HEK293 (cell line): ENCODE data around the gene FAN1.

Experiments used
- CTCF ChIA-PET: fragments of 350-600 bp; formaldehyde crosslinking; extraction: SDS; loops from one replicate; lab custom pipeline; 2021; ENCODE audit warnings: antibody characterized with exemption; lab: Yijun Ruan, JAX
- POLR2A ChIA-PET: fragments of 300-600 bp; formaldehyde crosslinking; extraction: SDS; loops from one replicate; lab custom pipeline; 2020; ENCODE audit warnings: antibody characterized with exemption, inconsistent platforms; lab: Yijun Ruan, JAX
- H3K27ac ChIP-seq: fragments of 200-500 bp; sonication (Bioruptor generic); 2 replicates; pipeline ENCODE4 v1.5.1; 2014; ENCODE audit warnings: low read depth, low read length, control low read depth, inconsistent platforms; ENCODE audit errors: extremely low read depth
- H3K36me3 ChIP-seq, 2 experiments: fragments of 200-500 bp in 1 of 2; sonication (Bioruptor generic) in 1 of 2; 1 replicate in 1 of 2; 2 replicates in 1 of 2; pipeline ENCODE4 v1.5.1; 2014 to 2017; ENCODE audit warnings: inconsistent platforms in 2 of 2, low read length in 2 of 2; ENCODE audit not compliant: control insufficient read depth in 2 of 2, insufficient read depth in 1 of 2
- H3K4me1 ChIP-seq: fragments of 200-500 bp; sonication (Bioruptor generic); 2 replicates; pipeline ENCODE4 v1.5.1; 2014; ENCODE audit warnings: mild to moderate bottlenecking, low read length, inconsistent platforms; ENCODE audit not compliant: control insufficient read depth, insufficient read depth
- H3K4me3 ChIP-seq: 2 replicates; pipeline ENCODE4 v1.5.1; 2011; ENCODE audit warnings: low read depth, mild to moderate bottlenecking, control low read depth, low read length, moderate library complexity
- H3K9me3 ChIP-seq: fragments of 200-500 bp; sonication (Bioruptor generic); 2 replicates; pipeline ENCODE4 v1.5.1; 2014; ENCODE audit warnings: low read depth, low read length, inconsistent platforms; ENCODE audit not compliant: control insufficient read depth, insufficient read depth
- GLIS1 ChIP-seq: fragments of 450-650 bp; formaldehyde crosslinking; IDR thresholded peaks from 2 replicates; pipeline ENCODE4 v1.5.1; 2016; ENCODE audit warnings: missing biosample characterization, missing genetic modification characterization
- MEIS1 ChIP-seq: sonication (generic); formaldehyde crosslinking; IDR thresholded peaks from 2 replicates; pipeline ENCODE4 v1.8.1; 2022; ENCODE audit warnings: missing genetic modification reagents, mild to moderate bottlenecking, borderline replicate concordance
- PRDM1 ChIP-seq: fragments of 450-650 bp; formaldehyde crosslinking; IDR thresholded peaks from 2 replicates; pipeline ENCODE4; 2016; ENCODE audit warnings: missing biosample characterization, missing genetic modification characterization
- SP3 ChIP-seq: fragments of 450-650 bp; formaldehyde crosslinking; IDR thresholded peaks from 2 replicates; pipeline ENCODE4 v1.5.1; 2016; ENCODE audit warnings: missing biosample characterization, missing genetic modification characterization
- TRIM28 ChIP-seq: IDR thresholded peaks from 2 replicates; pipeline ENCODE4 v1.6.1; 2011; ENCODE audit warnings: low read length, control low read depth, borderline replicate concordance
- WT1 ChIP-seq: fragments of 450-650 bp; formaldehyde crosslinking; IDR thresholded peaks from 2 replicates; pipeline ENCODE4 v1.5.1; 2016; ENCODE audit warnings: missing biosample characterization, missing genetic modification characterization
- YY1 ChIP-seq: fragments of 450-650 bp; formaldehyde crosslinking; IDR thresholded peaks from 2 replicates; pipeline ENCODE4 v1.5.1; 2018; ENCODE audit warnings: missing biosample characterization, missing genetic modification characterization
- ZBTB1 ChIP-seq: fragments of 450-650 bp; formaldehyde crosslinking; IDR thresholded peaks from 2 replicates; pipeline ENCODE4 v1.5.1; 2016; ENCODE audit warnings: missing biosample characterization, missing genetic modification characterization
- ZEB2 ChIP-seq: fragments of 450-650 bp; formaldehyde crosslinking; IDR thresholded peaks from 2 replicates; pipeline ENCODE4 v1.5.1; 2016; ENCODE audit warnings: missing biosample characterization, missing genetic modification characterization
- ZNF157 ChIP-seq: fragments of 450-650 bp; formaldehyde crosslinking; IDR thresholded peaks from 2 replicates; pipeline ENCODE4 v1.5.1; 2016; ENCODE audit warnings: missing biosample characterization, missing genetic modification characterization
- ZNF214 ChIP-seq: fragments of 450-650 bp; formaldehyde crosslinking; IDR thresholded peaks from 2 replicates; pipeline ENCODE4 v1.5.1; 2017; ENCODE audit warnings: missing biosample characterization, mild to moderate bottlenecking, missing genetic modification characterization, borderline replicate concordance
- ZNF404 ChIP-seq: fragments of 450-650 bp; formaldehyde crosslinking; IDR thresholded peaks from 2 replicates; pipeline ENCODE4 v1.5.1; 2017; ENCODE audit warnings: missing biosample characterization, missing genetic modification characterization
- ZNF426 ChIP-seq: fragments of 450-650 bp; formaldehyde crosslinking; IDR thresholded peaks from 2 replicates; pipeline ENCODE4 v1.5.1; 2017; ENCODE audit warnings: missing biosample characterization, missing genetic modification characterization, mild to moderate bottlenecking, inconsistent platforms, moderate library complexity
- ZNF433 ChIP-seq: fragments of 450-650 bp; formaldehyde crosslinking; IDR thresholded peaks from 2 replicates; pipeline ENCODE4 v1.5.1; 2016; ENCODE audit warnings: missing biosample characterization, missing genetic modification characterization, low read depth
- ZNF623 ChIP-seq: fragments of 450-650 bp; formaldehyde crosslinking; IDR thresholded peaks from 2 replicates; pipeline ENCODE4 v1.5.1; 2016; ENCODE audit warnings: missing biosample characterization, missing genetic modification characterization
- ZNF76 ChIP-seq: fragments of 450-650 bp; formaldehyde crosslinking; IDR thresholded peaks from 2 replicates; pipeline ENCODE4; 2016; ENCODE audit warnings: low read depth, missing biosample characterization, missing genetic modification characterization, borderline replicate concordance
- TF ChIP-seq, protein P1 (sequence below): fragments of 450-650 bp; formaldehyde crosslinking; IDR thresholded peaks from 2 replicates; pipeline ENCODE4 v1.5.1; 2016; ENCODE audit warnings: missing biosample characterization, missing genetic modification characterization
- TF ChIP-seq, protein P2 (sequence below): fragments of 450-650 bp; formaldehyde crosslinking; IDR thresholded peaks from 2 replicates; pipeline ENCODE4 v1.5.1; 2017; ENCODE audit warnings: missing biosample characterization, missing genetic modification characterization
- TF ChIP-seq, protein P3 (sequence below): fragments of 450-650 bp; formaldehyde crosslinking; IDR thresholded peaks from 2 replicates; pipeline ENCODE4 v1.5.1; 2017; ENCODE audit warnings: missing biosample characterization, missing genetic modification characterization
- TF ChIP-seq, protein P4 (sequence below): fragments of 450-650 bp; IDR thresholded peaks from 2 replicates; pipeline ENCODE4 v1.5.1; 2018; ENCODE audit warnings: missing biosample characterization, missing genetic modification characterization
- TF ChIP-seq, protein P5 (sequence below): fragments of 450-650 bp; formaldehyde crosslinking; IDR thresholded peaks from 2 replicates; pipeline ENCODE4 v1.5.1; 2016; ENCODE audit warnings: missing biosample characterization, missing genetic modification characterization
- TF ChIP-seq, protein P6 (sequence below): fragments of 450-650 bp; formaldehyde crosslinking; IDR thresholded peaks from 2 replicates; pipeline ENCODE4 v1.5.1; 2016; ENCODE audit warnings: missing biosample characterization, missing genetic modification characterization

FAN1 gene

DNA sequence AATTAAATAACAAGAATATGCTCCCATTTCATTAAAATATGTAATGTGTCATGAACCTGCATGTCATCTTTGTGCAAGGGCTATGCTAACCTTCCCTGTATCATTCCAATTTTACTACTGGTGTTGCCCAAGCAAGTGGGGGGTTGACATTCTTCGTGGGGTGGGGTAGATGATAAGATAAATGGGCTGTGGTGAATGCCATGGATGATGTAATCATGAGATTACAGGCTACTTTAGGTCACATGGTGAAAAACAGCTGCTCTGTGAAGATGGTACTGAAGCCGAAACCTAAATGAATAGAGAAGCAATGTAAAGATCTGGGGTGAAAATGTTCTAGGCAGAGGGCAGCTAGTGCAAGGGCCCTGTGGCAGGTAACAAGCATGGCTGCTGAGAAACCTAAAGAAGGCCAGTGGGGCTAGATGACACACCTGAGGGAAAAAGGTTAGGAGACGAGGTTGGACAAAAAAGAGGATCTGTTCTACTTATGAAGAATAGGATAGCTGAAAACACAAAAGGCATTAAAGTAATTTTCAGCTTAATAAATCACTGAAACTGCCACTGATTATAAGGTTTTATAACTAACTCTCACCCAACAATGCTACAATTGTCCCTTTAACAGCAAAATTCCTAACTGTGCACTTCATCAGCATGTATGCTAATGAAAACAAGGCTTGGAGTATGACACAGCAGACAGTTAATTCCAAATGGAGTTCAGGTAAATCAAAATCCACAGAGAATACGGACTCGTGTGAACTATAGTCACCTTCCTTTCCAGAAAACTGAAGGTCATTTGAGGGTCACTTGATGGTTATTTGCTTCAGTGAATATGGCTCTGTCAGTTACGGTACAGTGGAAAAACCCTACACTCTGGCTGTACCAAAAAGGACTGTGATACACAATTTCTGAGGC lies 52.8 kb downstream of the FAN1 start:
- Histone ChIP-seq H3K4me1 (no peaks in the 10 kb centered on the region), H3K9me3 (no peaks in the 10 kb centered on the region), H3K4me3 (no peak overlapping the region), H3K36me3 (peaks cover 0 to 48% of the 10 kb centered on the region in 2 experiments; a peak in 2 of 3 replicates)
- CTCF ChIA-PET: no interaction called here
- TF ChIP-seq, protein P1, sequence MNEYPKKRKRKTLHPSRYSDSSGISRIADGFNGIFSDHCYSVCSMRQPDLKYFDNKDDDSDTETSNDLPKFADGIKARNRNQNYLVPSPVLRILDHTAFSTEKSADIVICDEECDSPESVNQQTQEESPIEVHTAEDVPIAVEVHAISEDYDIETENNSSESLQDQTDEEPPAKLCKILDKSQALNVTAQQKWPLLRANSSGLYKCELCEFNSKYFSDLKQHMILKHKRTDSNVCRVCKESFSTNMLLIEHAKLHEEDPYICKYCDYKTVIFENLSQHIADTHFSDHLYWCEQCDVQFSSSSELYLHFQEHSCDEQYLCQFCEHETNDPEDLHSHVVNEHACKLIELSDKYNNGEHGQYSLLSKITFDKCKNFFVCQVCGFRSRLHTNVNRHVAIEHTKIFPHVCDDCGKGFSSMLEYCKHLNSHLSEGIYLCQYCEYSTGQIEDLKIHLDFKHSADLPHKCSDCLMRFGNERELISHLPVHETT (tag by site-specific recombination): no peak
- TF ChIP-seq ZNF404 (no peak), WT1 (tag by site-specific recombination) (no peak), ZNF433 (tag by site-specific recombination) (no peak), ZNF76 (tag by site-specific recombination) (no peak), ZEB2 (no peak), ZNF426 (tag by site-specific recombination) (no peak), GLIS1 (peak; percentile 60), ZNF623 (tag by site-specific recombination) (peak; percentile 88)
- TF ChIP-seq, protein P2, sequence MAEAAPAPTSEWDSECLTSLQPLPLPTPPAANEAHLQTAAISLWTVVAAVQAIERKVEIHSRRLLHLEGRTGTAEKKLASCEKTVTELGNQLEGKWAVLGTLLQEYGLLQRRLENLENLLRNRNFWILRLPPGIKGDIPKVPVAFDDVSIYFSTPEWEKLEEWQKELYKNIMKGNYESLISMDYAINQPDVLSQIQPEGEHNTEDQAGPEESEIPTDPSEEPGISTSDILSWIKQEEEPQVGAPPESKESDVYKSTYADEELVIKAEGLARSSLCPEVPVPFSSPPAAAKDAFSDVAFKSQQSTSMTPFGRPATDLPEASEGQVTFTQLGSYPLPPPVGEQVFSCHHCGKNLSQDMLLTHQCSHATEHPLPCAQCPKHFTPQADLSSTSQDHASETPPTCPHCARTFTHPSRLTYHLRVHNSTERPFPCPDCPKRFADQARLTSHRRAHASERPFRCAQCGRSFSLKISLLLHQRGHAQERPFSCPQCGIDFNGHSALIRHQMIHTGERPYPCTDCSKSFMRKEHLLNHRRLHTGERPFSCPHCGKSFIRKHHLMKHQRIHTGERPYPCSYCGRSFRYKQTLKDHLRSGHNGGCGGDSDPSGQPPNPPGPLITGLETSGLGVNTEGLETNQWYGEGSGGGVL (tag by site-specific recombination): peak; percentile 30; the same call in 1 of the 2 replicates
- TF ChIP-seq, protein P3, sequence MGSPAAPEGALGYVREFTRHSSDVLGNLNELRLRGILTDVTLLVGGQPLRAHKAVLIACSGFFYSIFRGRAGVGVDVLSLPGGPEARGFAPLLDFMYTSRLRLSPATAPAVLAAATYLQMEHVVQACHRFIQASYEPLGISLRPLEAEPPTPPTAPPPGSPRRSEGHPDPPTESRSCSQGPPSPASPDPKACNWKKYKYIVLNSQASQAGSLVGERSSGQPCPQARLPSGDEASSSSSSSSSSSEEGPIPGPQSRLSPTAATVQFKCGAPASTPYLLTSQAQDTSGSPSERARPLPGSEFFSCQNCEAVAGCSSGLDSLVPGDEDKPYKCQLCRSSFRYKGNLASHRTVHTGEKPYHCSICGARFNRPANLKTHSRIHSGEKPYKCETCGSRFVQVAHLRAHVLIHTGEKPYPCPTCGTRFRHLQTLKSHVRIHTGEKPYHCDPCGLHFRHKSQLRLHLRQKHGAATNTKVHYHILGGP (tag by site-specific recombination): no peak
- TF ChIP-seq, all 188 proteins: peak for 3
- H3K27ac ChIP-seq: no peak overlapping the region
- POLR2A ChIA-PET: no interaction called here

DNA sequence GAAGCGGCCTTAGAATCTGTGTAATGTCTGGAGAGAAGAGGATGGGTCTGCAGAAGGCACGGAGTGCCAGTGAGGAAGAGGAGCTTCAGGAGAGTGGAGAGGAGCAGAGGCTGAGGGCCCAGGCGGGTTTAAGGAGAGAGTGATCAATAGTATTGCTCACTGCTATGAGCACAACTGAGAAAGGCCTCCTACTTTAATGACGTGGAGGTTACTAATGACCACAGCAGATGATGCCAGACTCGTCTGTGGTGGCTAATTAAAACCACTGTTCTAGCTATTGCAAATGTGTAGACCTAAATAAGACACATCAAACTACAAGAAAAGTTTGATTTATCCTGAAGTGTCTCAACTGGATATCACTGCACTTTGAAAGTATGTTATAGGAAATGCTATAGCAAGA lies 54.5 kb downstream of the FAN1 start:
- Histone ChIP-seq H3K9me3 (no peaks in the 10 kb centered on the region), H3K36me3 (peaks cover 0 to 33% of the 10 kb centered on the region in 2 experiments; a peak in 2 of 3 replicates), H3K27ac (no peak overlapping the region), H3K4me3 (no peak overlapping the region), H3K4me1 (no peaks in the 10 kb centered on the region)
- TF ChIP-seq, protein P4, sequence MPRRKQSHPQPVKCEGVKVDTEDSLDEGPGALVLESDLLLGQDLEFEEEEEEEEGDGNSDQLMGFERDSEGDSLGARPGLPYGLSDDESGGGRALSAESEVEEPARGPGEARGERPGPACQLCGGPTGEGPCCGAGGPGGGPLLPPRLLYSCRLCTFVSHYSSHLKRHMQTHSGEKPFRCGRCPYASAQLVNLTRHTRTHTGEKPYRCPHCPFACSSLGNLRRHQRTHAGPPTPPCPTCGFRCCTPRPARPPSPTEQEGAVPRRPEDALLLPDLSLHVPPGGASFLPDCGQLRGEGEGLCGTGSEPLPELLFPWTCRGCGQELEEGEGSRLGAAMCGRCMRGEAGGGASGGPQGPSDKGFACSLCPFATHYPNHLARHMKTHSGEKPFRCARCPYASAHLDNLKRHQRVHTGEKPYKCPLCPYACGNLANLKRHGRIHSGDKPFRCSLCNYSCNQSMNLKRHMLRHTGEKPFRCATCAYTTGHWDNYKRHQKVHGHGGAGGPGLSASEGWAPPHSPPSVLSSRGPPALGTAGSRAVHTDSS: no peak
- TF ChIP-seq ZNF214 (tag by site-specific recombination) (no peak), MEIS1 (CRISPR knock-in tag) (no peak), TRIM28 (no peak), ZBTB1 (tag by site-specific recombination) (no peak), ZNF157 (tag by site-specific recombination) (no peak), PRDM1 (no peak), YY1 (tag by site-specific recombination) (no peak), SP3 (no peak)
- TF ChIP-seq, protein P5, sequence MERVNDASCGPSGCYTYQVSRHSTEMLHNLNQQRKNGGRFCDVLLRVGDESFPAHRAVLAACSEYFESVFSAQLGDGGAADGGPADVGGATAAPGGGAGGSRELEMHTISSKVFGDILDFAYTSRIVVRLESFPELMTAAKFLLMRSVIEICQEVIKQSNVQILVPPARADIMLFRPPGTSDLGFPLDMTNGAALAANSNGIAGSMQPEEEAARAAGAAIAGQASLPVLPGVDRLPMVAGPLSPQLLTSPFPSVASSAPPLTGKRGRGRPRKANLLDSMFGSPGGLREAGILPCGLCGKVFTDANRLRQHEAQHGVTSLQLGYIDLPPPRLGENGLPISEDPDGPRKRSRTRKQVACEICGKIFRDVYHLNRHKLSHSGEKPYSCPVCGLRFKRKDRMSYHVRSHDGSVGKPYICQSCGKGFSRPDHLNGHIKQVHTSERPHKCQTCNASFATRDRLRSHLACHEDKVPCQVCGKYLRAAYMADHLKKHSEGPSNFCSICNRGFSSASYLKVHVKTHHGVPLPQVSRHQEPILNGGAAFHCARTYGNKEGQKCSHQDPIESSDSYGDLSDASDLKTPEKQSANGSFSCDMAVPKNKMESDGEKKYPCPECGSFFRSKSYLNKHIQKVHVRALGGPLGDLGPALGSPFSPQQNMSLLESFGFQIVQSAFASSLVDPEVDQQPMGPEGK: no peak
- TF ChIP-seq, protein P6, sequence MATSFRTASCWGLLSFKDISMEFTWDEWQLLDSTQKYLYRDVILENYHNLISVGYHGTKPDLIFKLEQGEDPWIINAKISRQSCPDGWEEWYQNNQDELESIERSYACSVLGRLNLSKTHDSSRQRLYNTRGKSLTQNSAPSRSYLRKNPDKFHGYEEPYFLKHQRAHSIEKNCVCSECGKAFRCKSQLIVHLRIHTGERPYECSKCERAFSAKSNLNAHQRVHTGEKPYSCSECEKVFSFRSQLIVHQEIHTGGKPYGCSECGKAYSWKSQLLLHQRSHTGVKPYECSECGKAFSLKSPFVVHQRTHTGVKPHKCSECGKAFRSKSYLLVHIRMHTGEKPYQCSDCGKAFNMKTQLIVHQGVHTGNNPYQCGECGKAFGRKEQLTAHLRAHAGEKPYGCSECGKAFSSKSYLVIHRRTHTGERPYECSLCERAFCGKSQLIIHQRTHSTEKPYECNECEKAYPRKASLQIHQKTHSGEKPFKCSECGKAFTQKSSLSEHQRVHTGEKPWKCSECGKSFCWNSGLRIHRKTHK (tag by site-specific recombination): no peak
- ChIA-PET POLR2A (no interaction called here), CTCF (no interaction called here)
